Measurements from ENCODE around the gene SUGCT.
"Not testable (repeated sequence)": the region's sequence is repeated elsewhere in the genome, so short reads cannot be mapped to it uniquely, and the experiment has no call there.

Gene SUGCT

DNA sequence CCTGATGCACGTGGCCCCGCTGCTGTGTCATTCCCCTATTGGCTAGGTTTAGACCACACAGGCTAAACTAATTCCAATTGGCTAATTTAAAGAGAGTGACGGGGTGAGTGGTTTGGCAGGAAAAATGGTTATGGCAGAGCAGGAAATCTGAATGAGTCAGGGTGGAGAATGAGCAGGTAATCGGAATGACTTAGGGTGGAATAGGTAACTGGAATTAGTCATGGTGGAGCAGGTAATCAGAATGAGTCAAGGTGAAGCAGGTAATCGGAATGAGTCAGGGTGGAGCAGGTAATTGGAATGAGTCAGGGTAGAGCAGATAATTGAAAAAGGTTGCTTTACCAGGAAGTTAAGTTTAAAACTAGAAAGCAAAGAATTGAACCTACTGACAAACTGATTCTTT, 7.1 kb downstream of the SUGCT start:
- DNase-seq = not testable (repeated sequence)

- not testable (repeated sequence) for DNase-seq
These were observed 10.9 kb downstream of the SUGCT start for GRCh38 chr7:40145596-40146130.

GRCh38 chr7:40147371-40148246, 12.8 kb downstream of the SUGCT start:
- DNase-seq = no peak

DNA sequence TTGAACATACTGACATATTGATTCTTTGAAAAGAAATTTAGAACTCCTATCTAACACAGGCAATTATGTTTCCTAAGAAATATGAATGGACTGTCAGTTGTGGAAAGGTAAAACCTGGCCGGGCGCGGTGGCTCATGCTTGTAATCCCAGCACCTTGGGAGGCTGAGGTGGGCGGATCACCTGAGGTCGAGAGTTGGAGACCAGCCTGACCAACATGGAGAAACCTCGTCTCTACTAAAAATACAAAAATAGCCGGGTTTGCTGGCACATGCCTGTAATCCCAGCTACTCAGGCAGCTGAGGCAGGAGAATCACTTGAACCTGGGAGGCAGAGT, 13.4 kb downstream of the SUGCT start:
- not testable (repeated sequence) for DNase-seq

DNA sequence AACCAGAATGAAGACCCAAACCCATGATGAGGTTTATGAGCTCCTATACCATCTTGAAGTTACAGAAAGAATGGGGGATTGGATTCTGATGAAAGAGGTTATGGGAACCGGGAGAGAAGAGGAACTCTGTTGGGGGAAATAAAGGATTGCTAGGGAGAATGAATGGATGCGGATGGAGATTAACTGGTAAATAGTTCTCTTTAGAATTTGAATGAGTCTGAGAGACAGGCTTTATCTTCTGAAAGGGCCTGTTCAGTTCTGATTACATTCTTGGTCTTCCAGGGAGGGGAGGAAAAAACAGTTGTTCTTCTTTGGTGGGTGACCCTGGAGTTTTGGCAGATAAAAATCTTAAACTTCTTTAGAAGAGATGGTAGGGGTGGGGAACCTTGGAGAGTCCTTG, 13.9 kb downstream of the SUGCT start:
- DNase-seq = no peak

DNA sequence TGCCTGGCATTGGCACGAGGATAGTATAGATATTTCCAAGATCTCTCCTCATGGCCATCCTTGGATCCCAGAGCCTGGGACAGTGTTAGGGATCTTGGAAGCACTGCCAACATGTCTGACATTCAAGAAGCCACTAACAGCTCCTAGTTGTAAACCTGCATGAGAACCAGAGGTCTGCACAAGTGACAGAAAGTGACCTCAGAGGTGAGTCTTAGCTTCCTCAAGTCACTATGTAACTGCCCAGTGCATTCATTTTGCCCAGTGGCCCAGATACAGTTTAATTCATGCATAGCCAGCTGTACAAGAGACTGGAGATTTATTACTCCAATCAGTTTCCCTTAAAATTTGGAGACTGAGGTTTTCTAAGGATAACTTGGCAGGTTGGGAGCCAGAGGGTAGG, 16.7 kb downstream of the SUGCT start:
- no peak for DNase-seq

GRCh38 chr7:40156988-40157387, 22.2 kb downstream of the SUGCT start:
- DNase-seq = no peak

DNA sequence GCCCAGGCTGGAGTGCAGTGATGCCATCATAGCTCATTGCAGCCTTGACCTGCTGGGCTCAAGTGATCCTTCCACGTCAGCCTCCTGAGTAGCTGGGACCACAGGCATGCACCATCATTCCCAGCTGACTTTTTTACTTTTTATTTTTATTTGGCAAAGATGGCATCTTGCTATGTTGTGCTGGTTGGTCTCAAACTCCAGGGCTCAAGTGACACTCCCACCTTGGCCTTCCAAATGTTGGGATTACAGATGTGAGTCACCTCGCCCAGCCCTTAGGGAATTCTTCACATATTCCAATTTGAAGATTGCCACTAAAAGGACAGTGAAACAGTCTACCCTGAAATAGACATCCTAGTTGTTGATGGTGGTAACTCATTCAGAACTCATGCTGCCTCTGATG, 27.7 kb downstream of the SUGCT start:
- no peak for DNase-seq

DNA sequence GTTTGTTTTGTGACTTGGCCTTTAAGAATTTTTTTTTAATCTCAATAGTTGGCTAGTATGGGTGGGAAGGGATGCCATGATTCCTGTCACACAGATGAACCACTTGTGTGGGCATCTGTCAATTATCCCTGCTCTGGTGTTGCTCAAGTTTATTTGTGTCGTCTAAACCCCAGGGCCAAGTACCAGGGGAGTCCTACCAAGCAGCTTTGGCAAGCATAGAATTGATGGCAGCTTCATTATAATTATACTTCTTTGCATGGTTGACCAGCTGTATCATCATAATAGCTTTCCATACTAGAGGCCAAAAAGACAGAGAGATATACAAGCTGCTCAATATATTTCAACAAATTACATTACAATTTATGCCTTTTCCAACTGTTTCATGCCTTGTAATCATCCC, 30.4 kb downstream of the SUGCT start:
- no peak for DNase-seq

GRCh38 chr7:40167291-40167690, 32.5 kb downstream of the SUGCT start:
- DNase-seq = no peak

DNA sequence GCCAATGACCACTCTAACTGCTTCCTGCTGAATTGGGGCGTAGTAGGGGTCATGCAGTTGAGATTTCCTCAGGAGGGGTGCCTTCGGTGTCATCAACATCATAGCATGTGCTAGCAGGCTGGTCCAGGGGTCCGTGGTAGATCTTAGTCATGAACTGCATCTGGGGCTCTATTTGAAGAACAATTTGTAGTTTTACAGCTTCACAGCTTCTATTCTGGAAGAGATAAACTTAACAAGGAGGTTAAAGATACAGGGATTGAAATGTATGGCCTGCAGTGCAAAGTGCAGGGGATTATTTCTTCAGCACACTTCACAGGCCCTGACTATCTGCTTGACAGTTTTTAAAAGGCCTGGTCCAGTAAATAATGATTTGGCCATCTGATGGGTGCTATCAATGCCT, 33.5 kb downstream of the SUGCT start:
- DNase-seq = not testable (repeated sequence)

GRCh38 chr7:40173121-40173520, 38.3 kb downstream of the SUGCT start:
- not testable (repeated sequence) for DNase-seq

DNA sequence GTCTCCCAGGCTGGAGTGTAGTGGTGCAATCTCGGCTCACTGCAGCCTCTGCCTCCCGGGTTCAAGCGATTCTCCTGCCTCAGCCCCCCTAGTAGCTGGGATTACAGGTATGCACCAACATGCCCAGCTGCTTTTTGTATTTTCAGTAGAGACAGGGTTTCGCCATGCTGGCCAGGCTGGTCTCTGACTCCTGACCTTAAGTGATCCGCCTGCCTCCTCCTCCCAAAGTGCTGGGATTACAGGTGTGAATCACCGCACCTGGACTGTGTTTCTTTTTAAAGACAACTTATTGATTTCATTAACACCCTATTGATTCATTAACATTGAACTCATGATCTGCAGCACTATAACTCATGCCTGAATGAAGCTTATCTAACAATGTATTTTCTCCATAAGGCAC, 40.5 kb downstream of the SUGCT start:
- DNase-seq = not testable (repeated sequence)

GRCh38 chr7:40175725-40176510, 41.1 kb downstream of the SUGCT start:
- DNase-seq = no peak

- DNase-seq = no peak
These were observed 42.3 kb downstream of the SUGCT start for GRCh38 chr7:40177071-40177470.

DNA sequence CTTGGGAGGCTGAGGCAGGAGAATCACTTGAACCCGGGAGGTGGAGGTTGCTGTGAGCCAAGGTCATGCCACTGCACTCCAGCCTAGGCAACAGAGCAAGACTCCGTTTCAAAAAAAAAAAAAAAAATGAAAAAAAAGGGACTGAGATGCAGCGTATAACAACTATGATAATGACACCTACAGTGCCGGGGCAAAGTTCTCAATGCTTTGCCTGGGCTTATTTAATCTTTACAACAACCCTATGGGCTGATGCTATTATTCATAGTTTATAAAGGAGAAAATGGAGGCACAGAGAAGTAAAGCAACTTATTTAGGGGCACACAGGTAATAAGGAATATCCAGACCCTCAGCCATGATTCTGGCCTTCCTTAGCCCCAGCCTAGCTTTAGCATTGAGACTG, 47.6 kb downstream of the SUGCT start:
- no peak for DNase-seq

GRCh38 chr7:40186586-40186985, 51.8 kb downstream of the SUGCT start:
- no peak for DNase-seq

- DNase-seq = no peak
These were observed 57.2 kb downstream of the SUGCT start for GRCh38 chr7:40192036-40192435.

- no peak for DNase-seq
These were observed 59.9 kb downstream of the SUGCT start for GRCh38 chr7:40194745-40195144.

DNA sequence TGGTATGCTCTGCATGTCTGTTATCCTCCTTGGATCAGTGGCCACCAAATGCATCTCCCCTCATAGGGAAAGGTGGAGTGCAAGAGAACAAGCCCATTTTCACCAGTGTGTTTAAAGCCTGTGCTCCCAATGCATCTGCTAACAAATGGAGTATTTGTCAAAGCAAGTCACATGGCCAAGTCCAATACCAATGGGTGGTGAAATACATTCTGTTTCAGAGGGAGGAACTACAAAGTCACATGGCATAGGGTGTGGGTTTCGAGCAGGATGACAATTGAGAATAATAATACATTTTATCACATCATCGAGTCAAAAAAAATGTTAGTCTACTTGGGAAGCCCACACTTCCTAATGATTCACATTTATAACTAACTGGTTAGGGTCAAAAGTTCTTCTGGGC, 62.7 kb downstream of the SUGCT start:
- no peak for DNase-seq

DNA sequence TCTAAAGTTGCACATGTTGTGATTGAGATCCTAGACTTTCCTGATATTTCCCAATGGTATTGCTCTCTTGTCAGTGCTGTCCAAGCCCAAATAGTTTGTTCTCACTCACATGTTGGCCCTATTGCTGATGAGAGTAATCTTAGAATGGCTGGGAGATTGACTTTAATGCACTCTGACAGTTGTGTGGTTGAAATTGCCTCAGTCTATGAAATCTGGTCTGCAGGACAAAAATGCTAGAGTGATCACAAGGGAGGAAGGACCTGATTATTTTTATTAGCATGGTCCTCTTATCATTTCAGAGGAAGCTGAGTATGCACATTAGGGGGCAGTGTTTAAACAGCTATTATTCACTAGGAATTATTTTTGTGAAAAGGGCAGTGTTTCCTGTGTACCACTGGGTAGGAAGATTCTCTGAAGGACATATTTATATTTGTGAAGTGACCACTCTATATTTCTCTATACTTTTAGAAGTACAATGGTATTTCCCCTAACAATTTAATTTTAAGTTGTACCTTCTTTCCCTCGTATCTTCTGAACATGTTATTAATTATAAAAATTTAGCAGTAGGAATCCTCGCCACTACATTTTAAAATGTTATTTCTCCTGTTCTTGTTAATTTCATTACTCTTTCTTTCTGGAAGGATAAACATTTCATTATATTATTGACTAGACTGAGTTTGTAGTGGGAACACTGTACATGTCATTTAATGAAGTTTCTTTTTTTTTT, 64.4 kb downstream of the SUGCT start:
- no peak for DNase-seq

DNA sequence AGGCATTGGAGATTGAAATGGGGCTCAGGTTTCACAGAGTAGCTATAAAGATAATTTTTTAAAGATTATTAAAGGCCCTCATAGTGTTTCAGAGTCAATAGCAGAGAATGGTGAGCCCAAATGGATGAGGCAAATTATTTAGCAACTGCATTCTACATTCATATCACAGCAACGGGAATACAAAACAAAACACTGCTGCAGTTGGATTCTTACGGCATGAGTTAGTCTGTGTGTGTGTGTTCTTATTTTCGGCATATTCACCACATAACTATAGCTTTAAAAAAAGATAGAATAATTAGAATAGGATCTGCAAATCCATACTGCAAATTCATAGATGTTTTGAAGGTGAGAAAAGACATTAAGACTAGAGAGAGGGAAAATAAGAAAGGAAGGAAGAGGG, 66.0 kb downstream of the SUGCT start:
- no peak for DNase-seq

- no peak for DNase-seq
These were observed 68.0 kb downstream of the SUGCT start for GRCh38 chr7:40202851-40203250.
